Hippocampal formation (tissue), 2 donors: ENCODE measurements around the gene AANAT.
"Not testable (repeated sequence)": the region's sequence is repeated elsewhere in the genome, so short reads cannot be mapped to it uniquely, and the experiment has no call there.

ENCODE experiments used
- DNase-seq, 2 donors: peaks; one replicate each; lab custom pipeline; 2025; lab: John Stamatoyannopoulos, UW

Gene AANAT

GRCh38 chr17:76506408-76507345, 39.3 kb downstream of the AANAT start:
- DNase-seq: peak; percentile 34 to 71

GRCh38 chr17:76508472-76509063, 41.2 kb downstream of the AANAT start:
- DNase-seq: not testable (repeated sequence)

GRCh38 chr17:76510831-76511244, 43.4 kb downstream of the AANAT start:
- no peak for DNase-seq

GRCh38 chr17:76511668-76512365, 44.4 kb downstream of the AANAT start:
- no peak for DNase-seq

- DNase-seq: no peak
Measured at GRCh38 chr17:76512366-76513305, 45.2 kb downstream of the AANAT start.

GRCh38 chr17:76513306-76513692, 45.9 kb downstream of the AANAT start:
- DNase-seq: no peak

GRCh38 chr17:76514355-76514754, 47.0 kb downstream of the AANAT start:
- DNase-seq: not testable (repeated sequence)

- no peak for DNase-seq
Measured at GRCh38 chr17:76515274-76515949, 48.0 kb downstream of the AANAT start.

- no peak for DNase-seq
Measured at GRCh38 chr17:76517638-76518038, 50.2 kb downstream of the AANAT start.

- DNase-seq: no peak
Measured at GRCh38 chr17:76519048-76519966, 51.9 kb downstream of the AANAT start.
